GM21619 (cell line): Measurements from ENCODE around the gene SRRM1.

Experiments used
- ATAC-seq: cut with Tn5 transposase; IDR thresholded peaks from one replicate; pipeline ENCODE4 v1.9.1; 2021; ENCODE audit not compliant: unreplicated experiment

SRRM1 gene, protein sequence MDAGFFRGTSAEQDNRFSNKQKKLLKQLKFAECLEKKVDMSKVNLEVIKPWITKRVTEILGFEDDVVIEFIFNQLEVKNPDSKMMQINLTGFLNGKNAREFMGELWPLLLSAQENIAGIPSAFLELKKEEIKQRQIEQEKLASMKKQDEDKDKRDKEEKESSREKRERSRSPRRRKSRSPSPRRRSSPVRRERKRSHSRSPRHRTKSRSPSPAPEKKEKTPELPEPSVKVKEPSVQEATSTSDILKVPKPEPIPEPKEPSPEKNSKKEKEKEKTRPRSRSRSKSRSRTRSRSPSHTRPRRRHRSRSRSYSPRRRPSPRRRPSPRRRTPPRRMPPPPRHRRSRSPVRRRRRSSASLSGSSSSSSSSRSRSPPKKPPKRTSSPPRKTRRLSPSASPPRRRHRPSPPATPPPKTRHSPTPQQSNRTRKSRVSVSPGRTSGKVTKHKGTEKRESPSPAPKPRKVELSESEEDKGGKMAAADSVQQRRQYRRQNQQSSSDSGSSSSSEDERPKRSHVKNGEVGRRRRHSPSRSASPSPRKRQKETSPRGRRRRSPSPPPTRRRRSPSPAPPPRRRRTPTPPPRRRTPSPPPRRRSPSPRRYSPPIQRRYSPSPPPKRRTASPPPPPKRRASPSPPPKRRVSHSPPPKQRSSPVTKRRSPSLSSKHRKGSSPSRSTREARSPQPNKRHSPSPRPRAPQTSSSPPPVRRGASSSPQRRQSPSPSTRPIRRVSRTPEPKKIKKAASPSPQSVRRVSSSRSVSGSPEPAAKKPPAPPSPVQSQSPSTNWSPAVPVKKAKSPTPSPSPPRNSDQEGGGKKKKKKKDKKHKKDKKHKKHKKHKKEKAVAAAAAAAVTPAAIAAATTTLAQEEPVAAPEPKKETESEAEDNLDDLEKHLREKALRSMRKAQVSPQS

DNA sequence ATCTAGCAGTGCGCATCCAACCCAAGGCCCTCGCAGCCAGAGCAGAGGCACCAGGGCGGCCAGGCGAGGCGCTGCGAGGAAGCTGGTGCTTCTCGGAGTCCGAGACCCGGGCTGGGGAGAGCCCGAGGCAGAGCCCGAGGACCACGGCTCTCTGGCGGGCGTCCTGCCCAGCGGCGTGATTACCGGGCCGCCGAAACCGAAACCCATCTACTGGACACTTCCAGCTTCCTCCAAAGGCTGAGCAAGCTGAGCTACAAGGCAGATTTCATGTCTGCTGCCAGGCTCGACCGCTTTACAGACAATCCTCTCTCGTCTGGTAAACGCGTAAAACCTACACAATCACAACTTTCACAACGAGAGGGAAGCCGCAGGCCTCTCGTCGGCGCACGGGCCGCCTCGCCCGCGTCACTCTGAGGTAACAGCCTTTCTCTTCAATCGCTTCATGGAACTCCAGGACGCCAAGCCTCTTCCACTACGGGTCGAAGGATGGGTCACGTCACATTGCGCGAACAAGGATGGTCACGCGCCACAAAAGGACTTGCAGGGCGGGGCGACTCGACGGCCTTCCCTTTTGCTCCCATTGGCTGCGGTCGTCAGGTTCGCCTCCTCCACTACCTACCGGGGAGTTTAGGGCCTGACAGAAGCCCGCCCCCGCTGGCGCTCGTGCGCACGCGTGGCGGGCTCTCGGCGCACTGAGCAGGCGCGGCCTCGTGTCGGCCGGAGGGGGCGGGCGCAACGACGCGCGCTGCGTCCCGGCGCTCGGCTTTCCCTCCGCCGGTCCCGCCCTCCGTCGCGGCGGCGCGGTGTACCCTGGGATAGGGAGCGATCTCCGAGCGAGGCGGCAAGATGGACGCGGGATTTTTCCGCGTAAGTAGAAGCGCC, at the start of gene SRRM1:
Gene SRRM1 (plus strand): TSS at position 822 of the 882 bp plus-strand sequence. CDS start 25 bp downstream, at position 847.
- ATAC-seq, result peak; percentile 79

DNA sequence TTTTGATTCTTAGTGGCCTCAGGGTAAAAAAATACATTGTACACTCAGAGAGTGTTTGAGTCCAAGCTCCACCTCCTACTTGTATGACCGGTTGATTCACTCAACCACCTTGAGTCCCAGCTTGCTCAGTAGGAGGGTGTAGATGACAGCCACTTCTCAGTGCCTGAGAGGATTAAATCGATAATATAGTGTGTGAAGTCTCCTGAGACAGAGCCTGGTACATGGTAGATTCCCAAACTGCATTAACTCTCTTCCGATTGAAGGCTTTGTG, 48.8 kb upstream of the SRRM1 start:
- no peak for ATAC-seq

DNA sequence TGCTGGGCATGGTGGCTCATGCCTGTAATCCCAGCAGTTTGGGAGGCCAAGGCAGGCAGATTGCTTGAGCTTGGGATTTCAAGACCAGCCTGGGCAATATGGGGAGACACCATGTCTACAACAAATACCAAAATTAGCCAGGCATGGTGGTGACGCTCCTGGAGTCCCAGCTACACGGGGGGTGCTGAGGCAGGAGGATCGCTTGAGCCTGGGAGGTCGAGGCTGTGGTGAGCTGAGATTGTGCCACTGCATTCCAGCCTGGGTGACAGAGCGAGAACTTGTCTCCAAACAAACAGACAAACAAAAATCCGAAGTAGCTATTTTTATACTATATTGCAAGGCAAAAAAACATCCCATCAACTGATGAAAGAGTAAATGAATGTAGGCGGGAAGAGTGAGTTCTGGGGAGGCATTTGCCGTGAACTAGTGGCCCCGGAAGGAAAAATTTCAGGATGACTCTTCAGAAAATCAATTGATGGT, 46.7 kb upstream of the SRRM1 start:
- no peak for ATAC-seq

GRCh38 chr1:24599265-24599664, 43.8 kb upstream of the SRRM1 start:
- no peak for ATAC-seq

- ATAC-seq, result no peak
Measured at GRCh38 chr1:24600551-24600950, 42.6 kb upstream of the SRRM1 start.

- no peak for ATAC-seq
Measured at GRCh38 chr1:24605534-24606295, 37.4 kb upstream of the SRRM1 start.

- ATAC-seq, result no peak
Measured at GRCh38 chr1:24606296-24606605, 36.9 kb upstream of the SRRM1 start.

DNA sequence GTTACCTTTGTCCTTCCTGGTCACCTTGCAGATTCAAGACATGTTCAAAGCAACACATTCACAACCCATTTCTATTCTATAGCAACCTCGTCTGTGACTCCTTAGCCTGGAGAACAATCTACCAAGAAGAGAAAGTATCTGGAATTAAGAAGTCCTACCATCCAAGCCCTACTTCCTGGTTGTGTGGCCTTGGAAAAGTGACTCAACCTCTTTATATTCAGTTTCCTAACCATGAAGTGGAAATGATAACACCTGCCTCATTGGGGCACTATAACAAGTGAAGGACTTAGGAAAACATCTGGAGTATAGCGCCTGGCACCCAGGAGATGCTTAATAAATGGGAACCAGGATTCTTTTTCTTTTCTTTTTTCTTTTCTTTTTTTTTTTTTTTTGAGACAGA, 36.5 kb upstream of the SRRM1 start:
- ATAC-seq, result no peak

- ATAC-seq, result no peak
Measured at GRCh38 chr1:24609949-24610517, 33.1 kb upstream of the SRRM1 start.

- no peak for ATAC-seq
Measured at GRCh38 chr1:24619376-24619775, 23.7 kb upstream of the SRRM1 start.

DNA sequence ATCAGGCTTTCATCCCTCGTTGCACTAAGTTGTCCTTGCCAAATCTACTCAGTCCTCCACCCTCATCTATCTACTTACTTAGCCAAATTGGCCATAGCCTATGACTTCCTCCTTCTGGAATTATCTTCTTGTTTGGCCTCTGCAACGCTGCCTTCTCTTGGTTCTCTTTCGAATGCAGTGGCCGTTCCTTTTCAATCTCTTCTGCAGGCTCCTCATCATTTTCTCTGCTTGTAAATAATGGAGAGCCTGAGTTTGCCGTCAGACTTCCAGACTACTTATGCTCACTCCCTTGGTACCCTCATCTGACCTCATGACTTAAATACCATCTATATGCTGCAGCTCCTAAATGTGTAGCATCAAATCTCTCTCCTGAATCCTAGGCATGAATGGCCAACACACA, 22.4 kb upstream of the SRRM1 start:
- no peak for ATAC-seq

- ATAC-seq, result no peak
Measured at GRCh38 chr1:24621121-24621520, 22.0 kb upstream of the SRRM1 start.

GRCh38 chr1:24622218-24622617, 20.9 kb upstream of the SRRM1 start:
- no peak for ATAC-seq

DNA sequence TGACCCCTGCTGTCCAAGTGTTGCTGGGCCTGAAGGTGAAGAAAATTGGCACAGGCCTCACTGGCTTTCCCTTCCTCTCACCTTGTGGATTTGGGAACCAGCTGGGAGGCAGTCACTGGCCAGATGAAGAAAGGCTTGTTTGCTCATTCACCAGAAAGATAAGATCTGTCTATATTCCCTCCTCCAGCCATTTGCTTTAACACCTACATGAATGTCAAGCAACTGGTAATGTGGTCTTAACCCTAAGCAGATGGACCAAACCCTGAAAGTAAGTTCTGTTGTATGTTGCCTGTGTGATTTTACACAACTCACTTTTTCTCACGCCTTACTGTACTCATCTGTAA, 10.3 kb upstream of the SRRM1 start:
- no peak for ATAC-seq

DNA sequence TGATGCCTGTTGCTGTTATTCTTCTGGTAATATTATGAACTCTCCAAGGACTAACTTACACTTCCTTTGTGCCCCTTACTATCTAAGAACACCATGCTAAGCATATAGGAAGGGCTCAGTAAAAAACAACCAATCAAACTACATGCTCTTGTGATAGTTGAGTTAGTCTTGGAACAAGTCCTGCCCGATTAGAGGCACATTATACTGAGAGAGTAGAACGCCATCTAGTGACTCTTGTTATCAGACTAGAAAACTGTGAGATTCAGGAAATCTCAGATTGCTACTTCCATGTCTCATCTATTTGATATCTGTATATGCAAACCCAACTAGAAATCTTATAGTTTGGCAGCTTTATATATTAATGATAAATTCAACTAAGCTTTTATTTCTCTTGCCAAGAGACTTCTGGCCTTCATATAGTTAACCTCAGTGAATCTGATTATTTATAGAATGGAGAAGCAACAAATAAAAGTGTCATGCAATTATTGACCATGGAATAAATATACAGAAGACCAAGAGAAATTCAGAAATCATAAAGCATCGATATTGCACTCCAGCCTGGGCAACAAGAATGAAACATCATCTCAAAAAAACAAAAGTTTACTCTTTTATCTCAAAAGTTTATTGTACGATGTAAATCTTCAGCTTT, 7.8 kb upstream of the SRRM1 start:
- ATAC-seq, result no peak

DNA sequence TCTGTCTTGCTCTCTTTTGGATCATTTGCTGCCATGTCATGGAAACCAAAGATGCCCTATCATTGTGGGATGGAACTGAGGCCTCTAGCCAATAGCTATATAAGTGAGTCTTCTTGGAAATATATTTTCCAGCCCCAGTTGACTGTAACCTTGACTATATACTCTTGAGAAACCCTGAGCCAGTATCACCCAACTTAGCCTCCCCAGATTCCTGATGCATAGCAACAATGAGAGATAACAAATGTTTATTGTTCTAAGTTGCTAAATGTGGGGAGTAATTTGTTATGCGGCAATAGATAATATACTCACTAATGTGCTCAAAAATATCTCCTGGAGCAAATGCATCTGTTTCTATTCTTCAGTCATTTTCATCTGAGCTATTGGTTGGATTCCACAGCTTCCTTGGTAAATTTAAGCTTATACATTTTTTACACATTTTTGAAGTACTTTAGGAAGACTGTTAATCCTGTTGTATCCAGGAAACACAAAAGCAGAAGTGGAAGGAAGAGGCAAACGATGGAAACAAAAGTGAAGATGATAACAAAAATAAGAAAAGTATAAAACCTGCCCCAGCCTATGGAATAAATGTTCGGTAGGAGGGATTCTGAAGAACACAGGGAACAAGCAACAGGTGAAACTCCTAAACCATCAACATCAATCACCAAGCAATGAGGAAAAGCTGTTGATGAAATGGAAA, 6.3 kb upstream of the SRRM1 start:
- ATAC-seq, result no peak

GRCh38 chr1:24639094-24639493, 4.0 kb upstream of the SRRM1 start:
- ATAC-seq, result no peak

- no peak for ATAC-seq
Measured at GRCh38 chr1:24639881-24640280, 3.2 kb upstream of the SRRM1 start.

DNA sequence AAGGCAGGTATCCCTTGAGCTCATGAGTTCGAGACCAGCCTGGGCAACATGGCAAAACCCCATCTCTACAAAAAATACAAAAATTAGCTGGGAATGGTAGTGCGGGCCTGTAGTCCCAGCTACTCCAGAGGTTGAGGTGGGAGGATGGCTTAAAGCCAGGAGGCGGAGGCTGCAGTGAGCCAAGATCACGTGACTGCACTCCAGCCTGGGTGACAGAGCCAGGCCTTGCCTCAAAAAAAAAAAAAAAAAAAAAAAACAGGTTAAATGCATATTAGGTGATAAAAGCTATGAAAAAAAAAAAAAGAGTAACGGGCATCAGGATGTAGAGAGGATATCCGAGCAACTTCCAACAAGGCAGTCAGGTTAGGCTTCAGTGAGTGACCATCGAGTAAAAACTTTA, 2.8 kb upstream of the SRRM1 start:
- no peak for ATAC-seq
